Stimulated activated CD4-positive, alpha-beta T cell treated with anti-CD3 and anti-CD28 coated beads, Interleukin-4, amount 100 ng/mL, for 48 hours (primary cell): Measurements from ENCODE around the gene RNF141.
A peak's percentile ranks its signal among the peaks of the same experiment; 100 is the strongest.

ENCODE experiments used
- DNase-seq, 2 donors: peaks; one replicate each; pipeline ENCODE4 v3.0.0-alpha.2; 2020; ENCODE audit warnings: low read depth in 2 of 2

RNF141 gene

GRCh38 chr11:10540915-10541560 lies at the start of gene RNF141:
Gene RNF141 (minus strand): TSS chr11:10541187. CDS start chr11:10534158, 7,029 bp downstream.
- DNase-seq, result peak; percentile 95 to 98

- no peak for DNase-seq
Measured at GRCh38 chr11:10590218-10590915, 49.4 kb upstream of the RNF141 start.

- DNase-seq, result no peak
Measured at GRCh38 chr11:10588904-10589303, 47.9 kb upstream of the RNF141 start.

GRCh38 chr11:10587995-10588394 lies 47.0 kb upstream of the RNF141 start:
- DNase-seq, result no peak

GRCh38 chr11:10587388-10587787 lies 46.4 kb upstream of the RNF141 start:
- no peak for DNase-seq

GRCh38 chr11:10584071-10584501 lies 43.1 kb upstream of the RNF141 start:
- no peak for DNase-seq

GRCh38 chr11:10581481-10582019 lies 40.6 kb upstream of the RNF141 start:
- DNase-seq, result no peak

- DNase-seq, result no peak
Measured at GRCh38 chr11:10580623-10581022, 39.6 kb upstream of the RNF141 start.

- DNase-seq, result no peak
Measured at GRCh38 chr11:10579700-10580099, 38.7 kb upstream of the RNF141 start.

GRCh38 chr11:10576035-10576398 lies 35.0 kb upstream of the RNF141 start:
- no peak for DNase-seq

- no peak for DNase-seq
Measured at GRCh38 chr11:10575346-10576034, 34.5 kb upstream of the RNF141 start.

GRCh38 chr11:10573556-10573955 lies 32.6 kb upstream of the RNF141 start:
- DNase-seq, result no peak

- no peak for DNase-seq
Measured at GRCh38 chr11:10573028-10573427, 32.0 kb upstream of the RNF141 start.

GRCh38 chr11:10572533-10572932 lies 31.5 kb upstream of the RNF141 start:
- no peak for DNase-seq

- DNase-seq, result no peak
Measured at GRCh38 chr11:10568486-10568941, 27.5 kb upstream of the RNF141 start, which contains the start of gene LYVE1. Gene LYVE1 (minus strand): TSS chr11:10568665. CDS start chr11:10568532, 133 bp downstream.

GRCh38 chr11:10567446-10567845 lies 26.5 kb upstream of the RNF141 start:
- no peak for DNase-seq

GRCh38 chr11:10566257-10566957 lies 25.4 kb upstream of the RNF141 start:
- DNase-seq, result no peak

GRCh38 chr11:10565493-10565892 lies 24.5 kb upstream of the RNF141 start:
- no peak for DNase-seq

- no peak for DNase-seq
Measured at GRCh38 chr11:10564696-10565318, 23.8 kb upstream of the RNF141 start.

GRCh38 chr11:10564030-10564429 lies 23.0 kb upstream of the RNF141 start:
- no peak for DNase-seq

GRCh38 chr11:10561947-10562346 lies 21.0 kb upstream of the RNF141 start:
- DNase-seq, result no peak
